DMS53 (cell line): Measurements from ENCODE around the gene DNAH3.
"Not testable (repeated sequence)": the region's sequence is repeated elsewhere in the genome, so short reads cannot be mapped to it uniquely, and the experiment has no call there.

Experiments used
- DNase-seq: peaks from one replicate; lab custom pipeline; 2025; lab: John Stamatoyannopoulos, UW

DNAH3 gene

GRCh38 chr16:21167360-21167759 lies 16.7 kb upstream of the DNAH3 start:
- DNase-seq = no peak

GRCh38 chr16:21166561-21166961 lies 15.9 kb upstream of the DNAH3 start:
- no peak for DNase-seq

- no peak for DNase-seq
Measured at GRCh38 chr16:21164521-21165168, 14.0 kb upstream of the DNAH3 start.

- no peak for DNase-seq
Measured at GRCh38 chr16:21163576-21163975, 12.9 kb upstream of the DNAH3 start.

GRCh38 chr16:21162661-21163151 lies 12.1 kb upstream of the DNAH3 start:
- peak; percentile 5 for DNase-seq

GRCh38 chr16:21161211-21161610 lies 10.6 kb upstream of the DNAH3 start:
- no peak for DNase-seq

- DNase-seq = no peak
Measured at GRCh38 chr16:21160276-21160675, 9.6 kb upstream of the DNAH3 start.

- DNase-seq = peak; percentile 74
Measured at GRCh38 chr16:21159281-21159951, 8.8 kb upstream of the DNAH3 start.

- DNase-seq = peak; percentile 85
Measured at GRCh38 chr16:21158208-21159110, 7.8 kb upstream of the DNAH3 start, which contains the start of gene LDAF1. LDAF1 (plus strand) TSS chr16:21158674; CDS start chr16:21161183, 2,509 bp downstream.

GRCh38 chr16:21157632-21158031 lies 7.0 kb upstream of the DNAH3 start:
- DNase-seq = peak; percentile 56

- peak; percentile 81 for DNase-seq
Measured at GRCh38 chr16:21156767-21157467, 6.3 kb upstream of the DNAH3 start.

GRCh38 chr16:21156011-21156410 lies 5.4 kb upstream of the DNAH3 start:
- DNase-seq = not testable (repeated sequence)

GRCh38 chr16:21153124-21153729 lies 2.6 kb upstream of the DNAH3 start:
- DNase-seq = peak; percentile 78

GRCh38 chr16:21152160-21153030 lies 1.7 kb upstream of the DNAH3 start:
- peak; percentile 49 for DNase-seq

- peak; percentile 31 for DNase-seq
Measured at GRCh38 chr16:21145738-21146137, 4.9 kb downstream of the DNAH3 start.

- DNase-seq = no peak
Measured at GRCh38 chr16:21134053-21134452, 16.6 kb downstream of the DNAH3 start.

- DNase-seq = no peak
Measured at GRCh38 chr16:21130811-21131210, 19.8 kb downstream of the DNAH3 start.

- no peak for DNase-seq
Measured at GRCh38 chr16:21128991-21129390, 21.7 kb downstream of the DNAH3 start.

GRCh38 chr16:21126518-21126917 lies 24.1 kb downstream of the DNAH3 start:
- no peak for DNase-seq

GRCh38 chr16:21125191-21125590 lies 25.5 kb downstream of the DNAH3 start:
- DNase-seq = no peak
